ENCODE results near the gene CNPY1. TPM values are rescaled to one million over a fixed set of nuclear protein-coding genes. Genes with fewer than 3 reads are reported as not detected.
A peak's percentile ranks its signal among the peaks of the same experiment; 100 is the strongest.

The CNPY1 gene
- total RNA-seq, 1 experiment from 2014 or later: 1.5 TPM

DNA sequence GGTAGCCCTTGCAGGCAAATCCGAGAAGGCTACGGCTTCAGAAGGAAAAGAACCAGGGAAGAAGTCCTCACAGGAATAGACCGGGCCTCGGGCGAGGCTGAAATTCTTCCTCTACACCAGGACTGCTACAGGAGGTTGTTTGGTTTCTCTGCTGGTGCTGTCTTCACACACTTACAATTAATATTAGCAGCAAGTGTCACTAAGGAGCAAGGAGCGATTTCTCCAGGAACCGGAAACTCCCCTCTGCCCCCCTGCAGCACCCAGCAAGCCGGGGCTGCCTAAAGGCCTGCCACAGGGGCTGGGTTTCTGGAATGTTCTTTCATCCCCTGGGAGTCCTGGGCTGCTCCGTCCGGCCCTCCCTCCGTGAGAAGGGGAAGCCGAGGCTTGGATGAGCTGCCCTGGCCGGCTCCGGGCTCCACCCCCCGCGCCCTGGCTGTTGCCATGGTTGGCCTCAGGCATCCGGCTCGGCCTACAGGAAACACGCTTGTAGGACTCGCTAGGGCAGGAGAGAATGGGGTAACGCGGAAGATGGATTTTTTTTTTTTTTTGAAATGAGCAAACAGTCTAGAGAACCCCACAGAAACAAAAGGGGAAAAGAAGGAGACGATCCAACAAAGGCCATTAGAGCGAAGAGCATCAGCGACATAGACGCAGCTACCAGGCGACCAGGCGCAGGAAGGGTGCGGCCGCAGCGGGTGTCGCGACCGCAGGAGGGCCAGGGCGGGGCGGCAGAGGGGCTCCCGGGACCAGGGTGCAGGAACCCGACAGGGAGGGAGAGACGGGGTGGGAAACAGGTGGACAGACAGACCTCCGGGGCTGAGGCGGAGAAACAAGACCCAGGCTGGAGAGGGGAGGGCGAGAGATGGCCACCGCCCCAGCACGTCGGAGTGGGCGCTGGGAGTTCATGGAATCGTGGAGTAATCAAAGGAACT lies 55.4 kb downstream of the CNPY1 start:
- peak; percentile 94 for DNase-seq
- Histone ChIP-seq H3K27me3 (ENCODE audit: control insufficient read depth, insufficient read depth, low read length) (peaks cover 33% of the 10 kb centered on the region), H3K4me3 (ENCODE audit: insufficient read depth, low read depth, low read length) (peak overlapping the region; percentile 34), H3K36me3 (replicated peaks; ENCODE audit: control insufficient read depth, insufficient read depth, low read length) (no peaks in the 10 kb centered on the region)

DNA sequence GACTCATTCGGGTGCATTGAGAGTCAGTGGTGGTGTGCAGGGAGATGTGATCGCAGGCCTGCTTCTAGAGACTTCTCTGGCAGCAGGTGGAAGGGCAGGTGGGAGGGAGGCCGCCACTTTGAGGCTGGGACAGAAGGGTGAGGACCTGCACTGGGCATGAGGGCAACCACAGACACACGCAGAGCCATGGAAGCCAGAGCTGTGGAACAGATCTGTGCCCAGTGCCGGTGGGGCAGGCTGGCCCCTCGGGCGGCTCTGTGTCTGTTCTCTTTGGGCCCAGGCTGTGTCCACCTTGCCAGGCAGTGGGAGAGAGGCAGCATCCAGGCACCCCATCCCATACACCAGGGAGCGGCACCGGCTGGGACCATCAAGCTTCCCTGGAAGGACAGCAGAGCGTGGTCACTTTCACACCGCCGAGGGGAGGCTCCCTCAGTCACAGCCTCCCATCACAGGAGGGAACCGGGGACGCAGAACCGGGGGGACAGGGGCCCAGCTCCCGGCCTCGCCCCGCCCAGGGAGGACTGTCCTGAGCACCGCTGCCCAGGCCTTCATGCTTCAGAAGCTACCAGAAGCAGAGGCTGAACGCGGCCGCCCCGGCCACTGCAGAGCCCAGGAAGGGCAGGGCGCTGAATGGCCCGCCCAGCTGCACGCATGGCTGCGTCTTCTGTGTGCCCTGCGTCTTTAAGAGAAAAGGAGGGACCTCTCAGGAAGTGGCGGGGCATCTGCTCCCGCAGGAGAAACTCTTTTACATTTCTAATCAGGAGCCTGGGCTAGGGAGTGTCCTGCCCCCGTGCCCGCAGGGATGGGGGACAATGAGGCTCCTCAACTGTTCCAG lies 56.3 kb downstream of the CNPY1 start:
- Histone ChIP-seq H3K27me3 (ENCODE audit: control insufficient read depth, insufficient read depth, low read length) (peaks cover 34% of the 10 kb centered on the region), H3K36me3 (replicated peaks; ENCODE audit: control insufficient read depth, insufficient read depth, low read length) (no peaks in the 10 kb centered on the region), H3K4me3 (ENCODE audit: insufficient read depth, low read depth, low read length) (peak overlapping the region; percentile 34; the same call in 1 of the 2 replicates)
- peak; percentile 77 for DNase-seq

DNA sequence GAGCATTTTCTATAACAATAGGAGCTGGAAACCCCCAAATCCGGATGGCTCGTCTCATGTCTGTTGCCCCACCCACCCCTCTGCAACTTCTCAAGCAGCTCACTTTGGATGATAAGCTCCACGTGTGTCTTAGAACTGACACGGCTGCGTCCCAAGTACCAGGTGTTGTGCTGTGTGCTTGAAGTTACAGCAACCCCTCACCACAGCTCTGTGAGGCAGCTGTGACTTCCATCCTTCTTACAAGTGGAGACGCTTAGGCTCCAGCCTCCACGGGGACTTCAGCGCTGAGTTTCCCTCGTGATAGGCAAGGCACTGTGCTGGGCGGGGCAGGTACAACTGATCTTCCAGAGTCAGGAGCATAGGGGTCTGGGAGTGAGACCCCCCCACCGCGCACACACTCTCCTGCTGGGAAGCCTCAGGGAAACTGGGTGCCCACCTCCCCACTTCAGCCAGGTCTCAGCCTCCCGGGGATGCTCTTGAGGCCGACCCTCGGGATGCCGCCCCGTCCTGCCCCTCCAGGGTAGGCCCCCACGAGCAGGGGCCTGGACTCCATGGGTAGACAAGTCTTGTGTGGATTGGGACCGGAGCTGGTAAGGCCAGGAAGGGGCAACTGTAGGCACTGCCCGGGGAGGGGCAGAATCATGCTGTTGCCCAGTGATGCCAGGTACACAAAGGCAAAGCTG lies 57.1 kb downstream of the CNPY1 start:
- H3K36me3 ChIP-seq (replicated peaks; ENCODE audit: control insufficient read depth, insufficient read depth, low read length): no peaks in the 10 kb centered on the region
- H3K27me3 ChIP-seq (ENCODE audit: control insufficient read depth, insufficient read depth, low read length): peaks cover 36% of the 10 kb centered on the region
- no peak for DNase-seq
- no peak overlapping the region for H3K4me3 ChIP-seq (ENCODE audit: insufficient read depth, low read depth, low read length)

DNA sequence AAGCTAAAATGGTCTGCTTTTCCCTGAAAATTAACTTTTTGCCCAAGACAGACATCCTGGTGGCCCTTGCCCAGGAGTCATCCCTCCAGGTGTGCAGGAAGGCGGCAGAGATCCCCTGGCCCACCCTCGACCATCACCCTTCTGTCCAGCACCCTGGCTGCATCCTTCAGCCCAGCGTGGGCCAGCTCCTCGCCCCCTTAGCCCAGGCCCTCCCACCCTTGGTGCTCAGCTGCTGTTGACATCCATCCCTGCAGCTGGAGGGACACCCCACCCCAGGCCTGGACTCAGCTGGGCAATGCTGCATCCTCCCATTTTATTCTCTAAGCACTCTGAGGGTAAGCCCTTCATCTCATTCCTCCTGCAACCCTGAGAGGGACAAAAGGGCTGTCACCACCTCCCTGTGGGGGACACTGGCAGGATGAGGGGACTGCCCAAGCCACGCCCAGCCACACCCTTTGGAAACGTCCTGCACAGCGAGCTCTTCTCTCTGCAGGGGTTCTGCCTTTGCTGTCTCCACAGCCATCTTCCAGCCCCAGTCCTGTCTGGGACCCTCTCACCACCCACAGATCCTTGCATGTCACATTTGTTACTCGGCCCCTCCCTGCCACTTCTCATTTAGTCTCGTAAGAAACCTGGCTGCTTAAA lies 57.8 kb downstream of the CNPY1 start:
- Histone ChIP-seq H3K36me3 (replicated peaks; ENCODE audit: control insufficient read depth, insufficient read depth, low read length) (no peaks in the 10 kb centered on the region), H3K27me3 (ENCODE audit: control insufficient read depth, insufficient read depth, low read length) (peaks cover 41% of the 10 kb centered on the region), H3K4me3 (ENCODE audit: insufficient read depth, low read depth, low read length) (no peak overlapping the region)
- no peak for DNase-seq

DNA sequence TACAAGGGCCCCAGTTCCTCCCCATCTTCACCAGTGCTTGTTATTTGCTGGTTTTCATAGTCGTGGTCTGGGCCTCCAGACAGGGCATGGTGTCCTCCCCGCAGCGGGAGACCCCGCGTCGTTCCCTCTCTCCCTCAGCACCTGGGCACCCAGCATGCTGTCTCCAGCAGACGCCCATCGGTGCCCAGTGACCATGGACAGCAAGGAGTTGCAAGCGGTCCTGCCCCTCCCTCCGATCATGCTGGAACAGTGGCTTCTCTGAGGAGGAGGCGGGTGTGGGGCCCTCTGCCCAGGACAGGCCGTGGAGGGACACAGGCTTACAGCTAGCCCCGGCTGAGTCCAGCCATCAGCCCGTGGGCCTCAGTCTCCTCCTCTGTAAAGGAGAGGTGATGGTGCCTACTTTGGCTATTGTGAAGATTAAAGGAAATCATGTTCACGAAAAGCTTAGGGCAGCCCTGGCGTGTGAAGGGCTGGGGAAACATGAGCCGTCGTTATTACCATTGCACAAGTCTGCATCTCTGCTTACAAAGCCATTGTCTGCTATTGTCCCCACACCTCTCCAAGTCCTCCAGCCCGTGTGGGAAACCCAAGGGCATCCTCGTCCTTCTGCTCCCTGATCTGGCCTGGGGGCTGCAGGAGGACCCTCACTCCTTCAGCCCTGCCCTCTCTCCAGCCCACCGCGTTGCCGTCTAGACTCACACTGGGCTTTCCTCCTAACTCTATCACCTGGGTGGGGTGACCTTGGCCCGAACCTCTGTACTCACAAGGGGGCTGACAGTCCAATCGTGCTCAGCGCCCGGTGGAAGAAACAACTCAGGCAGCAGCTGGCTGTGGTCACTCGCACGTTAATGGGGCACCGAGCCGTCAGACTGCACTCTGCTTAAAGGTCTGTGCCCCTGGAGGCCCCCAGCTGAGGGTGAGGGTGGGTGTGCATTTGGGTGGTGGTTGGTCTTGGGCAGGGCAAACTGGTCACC lies 58.6 kb downstream of the CNPY1 start:
- DNase-seq: no peak
- Histone ChIP-seq H3K27me3 (ENCODE audit: control insufficient read depth, insufficient read depth, low read length) (peaks cover 48% of the 10 kb centered on the region), H3K36me3 (replicated peaks; ENCODE audit: control insufficient read depth, insufficient read depth, low read length) (no peaks in the 10 kb centered on the region), H3K4me3 (ENCODE audit: insufficient read depth, low read depth, low read length) (no peak overlapping the region)

DNA sequence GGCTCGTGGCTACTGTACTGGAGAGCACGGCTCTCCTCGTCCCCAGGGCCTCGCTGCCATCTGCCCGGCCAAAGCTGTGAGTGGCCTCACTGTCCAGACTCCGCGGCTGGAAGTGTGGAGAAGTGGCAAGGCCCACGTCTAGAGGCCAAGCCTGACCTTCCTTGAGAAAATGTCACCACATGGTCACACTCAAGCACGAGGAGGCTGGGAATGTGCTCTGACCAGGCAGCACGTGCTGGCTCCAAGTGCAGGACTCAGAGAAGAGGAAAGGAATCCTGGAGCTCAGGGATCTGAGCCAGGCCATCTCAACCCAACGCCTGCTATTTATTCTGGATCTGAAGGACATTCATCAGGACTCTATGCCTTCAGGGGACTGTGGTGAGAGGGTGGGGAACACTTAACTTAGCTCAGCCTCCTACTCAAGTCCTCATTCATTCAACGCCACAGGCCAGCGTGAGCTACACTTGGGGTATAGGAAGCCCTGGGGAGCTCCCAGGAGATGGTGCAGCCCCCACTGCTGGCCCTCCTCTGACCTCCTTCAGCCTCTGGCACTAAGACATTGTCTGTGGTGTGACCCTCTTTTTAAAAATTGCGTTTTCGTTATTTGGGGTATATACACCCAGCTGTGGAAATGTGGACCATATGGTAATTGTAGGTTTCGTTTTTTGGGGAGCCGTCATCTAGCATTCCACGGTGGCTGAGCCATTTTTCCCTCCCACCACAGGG lies 59.4 kb downstream of the CNPY1 start:
- H3K27me3 ChIP-seq (ENCODE audit: control insufficient read depth, insufficient read depth, low read length): peaks cover 46% of the 10 kb centered on the region
- no peaks in the 10 kb centered on the region for H3K36me3 ChIP-seq (replicated peaks; ENCODE audit: control insufficient read depth, insufficient read depth, low read length)
- no peak overlapping the region for H3K4me3 ChIP-seq (ENCODE audit: insufficient read depth, low read depth, low read length)
- DNase-seq: no peak

DNA sequence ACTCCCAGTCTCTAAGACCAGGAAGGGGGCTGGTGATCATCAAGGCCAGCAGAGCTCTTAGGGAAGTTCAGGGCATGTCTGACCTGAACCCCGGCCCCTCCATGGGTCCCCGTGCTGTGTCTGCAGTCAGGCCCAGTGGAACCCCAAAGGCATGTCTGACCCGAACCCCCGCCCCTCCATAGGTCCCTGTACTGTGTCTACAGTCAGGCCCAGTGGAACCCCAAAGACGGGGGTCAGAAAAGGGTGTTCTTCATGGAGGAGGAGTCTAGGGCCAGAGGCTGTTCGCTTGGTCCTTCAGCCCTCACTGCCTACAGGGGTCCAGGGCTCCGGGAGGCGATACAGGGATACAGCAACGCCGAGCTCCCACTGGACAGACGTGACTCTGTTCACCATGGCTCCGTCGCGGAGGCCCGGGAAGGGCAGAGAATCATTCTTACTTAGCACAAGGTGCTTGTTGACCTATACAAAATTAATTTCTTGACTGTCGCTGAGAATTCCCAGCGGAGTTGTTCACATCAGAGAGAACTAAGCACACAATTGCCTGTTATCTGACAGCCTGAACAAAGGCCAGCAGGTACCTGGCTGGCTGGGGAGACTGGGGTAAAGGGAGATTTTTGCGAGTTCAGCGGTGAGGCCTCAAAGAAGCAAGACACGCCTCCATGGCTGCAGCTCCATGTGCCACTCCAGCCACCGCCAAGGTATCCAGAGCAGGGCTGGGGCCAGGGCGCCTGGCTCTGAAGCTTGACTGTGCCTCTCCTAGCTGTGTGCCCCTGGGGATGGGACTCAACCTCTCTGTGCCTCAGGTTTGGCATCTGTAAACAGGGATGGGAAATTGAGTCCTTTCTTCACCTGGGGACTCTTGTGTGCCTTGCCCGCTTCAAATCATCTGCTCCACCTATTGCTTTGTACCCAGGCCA lies 61.6 kb downstream of the CNPY1 start:
- Histone ChIP-seq H3K36me3 (replicated peaks; ENCODE audit: control insufficient read depth, insufficient read depth, low read length) (no peaks in the 10 kb centered on the region), H3K4me3 (ENCODE audit: insufficient read depth, low read depth, low read length) (no peak overlapping the region), H3K27me3 (ENCODE audit: control insufficient read depth, insufficient read depth, low read length) (peaks cover 31% of the 10 kb centered on the region)
- no peak for DNase-seq

DNA sequence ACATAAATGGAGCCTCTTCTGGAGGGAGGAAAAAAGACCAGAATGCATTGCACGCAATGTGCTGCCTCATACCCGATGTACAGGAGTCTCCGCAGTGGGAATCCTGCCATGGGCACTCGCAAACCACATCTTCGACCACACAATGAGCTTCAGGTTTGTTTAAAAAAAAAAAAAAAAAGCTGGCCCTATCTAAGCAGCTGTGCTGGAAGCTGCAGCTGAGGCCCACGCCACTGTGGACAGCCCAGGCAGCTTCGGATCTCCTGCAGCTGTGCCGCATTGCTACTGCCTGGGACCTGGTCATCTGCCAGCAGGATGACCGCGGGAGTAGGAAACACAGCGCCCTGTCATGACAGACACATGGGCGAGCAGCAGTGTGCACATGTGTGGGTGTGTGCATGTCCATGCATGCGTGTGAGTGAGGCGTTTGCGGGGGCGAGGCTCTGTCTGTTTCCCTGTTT lies 62.5 kb downstream of the CNPY1 start:
- no peaks in the 10 kb centered on the region for H3K36me3 ChIP-seq (replicated peaks; ENCODE audit: control insufficient read depth, insufficient read depth, low read length)
- no peak for DNase-seq
- H3K4me3 ChIP-seq (ENCODE audit: insufficient read depth, low read depth, low read length): no peak overlapping the region
- H3K27me3 ChIP-seq (ENCODE audit: control insufficient read depth, insufficient read depth, low read length): peaks cover 24% of the 10 kb centered on the region

DNA sequence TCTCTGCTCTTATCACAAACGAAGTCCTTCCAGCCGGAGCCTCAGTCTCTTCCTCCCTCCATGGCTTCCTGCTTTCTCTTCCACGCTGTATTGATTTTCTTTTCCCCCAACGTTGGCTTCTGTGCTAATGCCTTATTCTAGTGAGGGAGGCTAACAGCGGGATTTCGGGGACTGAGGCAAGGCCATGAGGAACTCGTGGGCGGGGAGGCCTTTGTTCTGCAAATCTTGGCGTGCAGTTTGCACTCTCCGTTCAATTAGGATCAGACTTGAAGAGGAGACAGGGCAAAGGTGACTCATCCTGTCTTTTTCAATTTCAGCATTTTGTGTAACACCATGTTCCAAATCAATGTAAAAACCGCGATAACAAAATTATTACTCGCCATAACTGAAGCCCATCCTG lies 63.1 kb downstream of the CNPY1 start:
- no peak for DNase-seq
- peaks cover 24% of the 10 kb centered on the region for H3K27me3 ChIP-seq (ENCODE audit: control insufficient read depth, insufficient read depth, low read length)
- H3K36me3 ChIP-seq (replicated peaks; ENCODE audit: control insufficient read depth, insufficient read depth, low read length): no peaks in the 10 kb centered on the region
- H3K4me3 ChIP-seq (ENCODE audit: insufficient read depth, low read depth, low read length): no peak overlapping the region

DNA sequence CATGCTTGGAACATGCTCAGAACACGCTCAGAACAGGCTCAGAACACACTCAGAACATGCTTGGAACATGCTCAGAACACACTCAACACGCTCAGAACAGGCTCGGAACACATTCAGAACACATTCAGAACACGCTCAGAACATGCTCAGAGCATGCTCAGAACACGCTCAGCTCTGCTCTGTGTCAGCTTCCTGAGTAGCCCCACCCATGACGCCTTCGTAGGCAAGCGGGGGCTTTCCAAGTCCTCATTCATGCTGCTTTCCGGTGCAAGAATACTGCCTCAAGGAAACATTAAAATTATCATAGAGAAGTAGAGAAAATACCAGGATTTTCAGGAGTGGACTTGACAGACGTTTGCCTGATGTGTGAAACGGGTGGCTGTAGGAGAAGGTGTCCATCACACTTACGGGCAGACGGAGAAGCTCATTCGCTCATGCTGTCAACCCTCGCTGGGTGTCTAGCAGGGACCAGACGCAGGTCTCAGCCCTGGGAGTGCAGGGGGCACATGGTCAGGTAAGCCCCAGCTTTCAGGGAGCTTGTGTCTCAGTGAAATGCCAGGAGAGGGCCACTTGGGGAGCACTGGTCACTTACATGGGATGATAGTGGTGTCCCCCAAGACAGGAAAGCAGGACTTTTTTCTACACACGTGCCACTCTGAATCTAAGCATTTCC lies 63.7 kb downstream of the CNPY1 start:
- no peak overlapping the region for H3K4me3 ChIP-seq (ENCODE audit: insufficient read depth, low read depth, low read length)
- peaks cover 24% of the 10 kb centered on the region for H3K27me3 ChIP-seq (ENCODE audit: control insufficient read depth, insufficient read depth, low read length)
- H3K36me3 ChIP-seq (replicated peaks; ENCODE audit: control insufficient read depth, insufficient read depth, low read length): no peaks in the 10 kb centered on the region
- no peak for DNase-seq

DNA sequence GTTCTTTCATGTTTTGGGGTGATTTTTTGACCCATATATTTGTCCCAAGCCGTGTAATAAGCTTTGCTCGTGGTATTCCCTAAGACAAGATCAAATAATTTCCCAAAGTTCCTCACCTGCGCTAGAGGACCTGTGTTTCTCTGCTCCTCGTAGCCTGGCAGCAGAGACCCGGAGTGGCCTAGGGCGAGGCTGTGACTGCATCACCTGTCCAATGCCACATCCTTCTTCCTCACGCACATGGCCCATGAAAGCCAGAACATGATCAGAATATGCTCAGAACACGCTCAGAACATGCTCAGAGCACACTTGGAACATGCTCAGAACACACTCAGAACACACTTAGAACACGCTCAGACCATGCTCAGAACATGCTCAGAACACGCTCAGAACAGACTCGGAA lies 64.6 kb downstream of the CNPY1 start:
- no peaks in the 10 kb centered on the region for H3K36me3 ChIP-seq (replicated peaks; ENCODE audit: control insufficient read depth, insufficient read depth, low read length)
- DNase-seq: no peak
- peaks cover 27% of the 10 kb centered on the region for H3K27me3 ChIP-seq (ENCODE audit: control insufficient read depth, insufficient read depth, low read length)

More for the DNA sequence above, 64.6 kb downstream of the CNPY1 start:
- H3K4me3 ChIP-seq (ENCODE audit: insufficient read depth, low read depth, low read length): no peak overlapping the region
